GM18517 (cell line): ENCODE results near the gene PNMA6A.
"Not testable (repeated sequence)": the region's sequence is repeated elsewhere in the genome, so short reads cannot be mapped to it uniquely, and the experiment has no call there.

ENCODE experiments used
- ATAC-seq: cut with Tn5 transposase; IDR thresholded peaks from one replicate; pipeline ENCODE4 v1.9.1; 2021; ENCODE audit warnings: mild to moderate bottlenecking, moderate library complexity; ENCODE audit not compliant: unreplicated experiment

The PNMA6A gene

DNA sequence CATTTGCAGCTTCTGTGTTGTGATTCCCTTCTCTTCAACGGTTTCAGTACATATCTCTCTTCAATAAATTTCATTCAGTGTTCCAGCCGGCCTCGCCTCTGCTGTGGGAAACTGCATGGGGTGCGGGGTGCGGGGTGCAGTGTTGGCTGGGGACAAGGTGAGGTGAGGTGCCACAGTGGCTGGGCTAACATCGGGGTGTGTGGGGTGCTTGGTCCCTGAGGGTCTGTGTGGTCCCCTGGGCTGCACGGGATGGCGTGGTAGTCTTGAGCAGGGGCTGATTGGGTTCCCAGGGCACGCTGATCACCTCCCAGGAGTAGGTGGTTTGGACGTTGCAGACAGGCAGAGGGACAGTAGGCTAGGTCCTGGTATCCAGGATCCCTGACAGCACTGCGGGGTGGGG, 2.7 kb downstream of the PNMA6A start:
- ATAC-seq = no peak

DNA sequence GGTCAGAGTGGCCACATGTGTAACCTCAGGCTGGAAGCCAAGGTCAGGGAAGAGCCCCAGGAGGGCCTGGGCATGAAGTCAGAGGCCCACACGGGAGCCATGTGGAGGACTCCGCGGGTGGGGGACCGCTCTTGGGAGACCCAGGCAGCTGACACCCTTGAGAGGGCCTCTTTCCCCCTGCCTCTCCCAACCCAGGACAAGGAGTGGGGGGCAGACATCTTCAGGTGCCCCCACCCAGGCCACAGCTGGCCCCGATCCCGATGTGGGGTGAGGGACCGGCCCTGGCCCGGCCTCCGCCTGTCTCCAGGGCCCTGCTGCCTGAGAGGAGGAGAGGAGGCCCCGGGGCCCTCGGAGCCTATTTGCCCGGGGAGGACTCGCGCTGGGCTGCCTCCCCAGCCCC, 3.1 kb downstream of the PNMA6A start:
- no peak for ATAC-seq

- not testable (repeated sequence) for ATAC-seq
Measured at GRCh38 chrX:153077437-153078135, 5.3 kb downstream of the PNMA6A start.

GRCh38 chrX:153083238-153083923, 11.1 kb downstream of the PNMA6A start:
- not testable (repeated sequence) for ATAC-seq

- ATAC-seq = no peak
Measured at GRCh38 chrX:153102418-153102817, 30.2 kb downstream of the PNMA6A start.

DNA sequence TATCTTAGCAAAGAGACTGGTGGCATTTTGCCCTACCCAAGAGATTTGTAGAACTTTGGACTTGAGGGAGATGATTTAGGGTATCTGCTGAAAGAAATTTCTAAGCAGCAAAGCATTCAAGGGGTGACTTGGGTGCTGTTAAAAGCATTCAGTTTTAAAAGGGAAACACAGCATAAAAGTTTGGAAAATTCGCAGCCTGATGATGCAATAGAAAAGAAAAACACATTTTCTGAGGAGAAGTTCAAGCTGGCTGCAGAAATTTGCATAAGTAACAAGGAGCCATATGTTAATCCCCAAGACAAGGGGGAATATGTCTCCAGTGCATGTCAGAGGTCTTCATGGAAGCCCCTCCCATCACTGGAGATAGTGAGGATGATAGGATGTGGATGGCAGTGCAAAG, 32.7 kb downstream of the PNMA6A start:
- ATAC-seq = not testable (repeated sequence)

DNA sequence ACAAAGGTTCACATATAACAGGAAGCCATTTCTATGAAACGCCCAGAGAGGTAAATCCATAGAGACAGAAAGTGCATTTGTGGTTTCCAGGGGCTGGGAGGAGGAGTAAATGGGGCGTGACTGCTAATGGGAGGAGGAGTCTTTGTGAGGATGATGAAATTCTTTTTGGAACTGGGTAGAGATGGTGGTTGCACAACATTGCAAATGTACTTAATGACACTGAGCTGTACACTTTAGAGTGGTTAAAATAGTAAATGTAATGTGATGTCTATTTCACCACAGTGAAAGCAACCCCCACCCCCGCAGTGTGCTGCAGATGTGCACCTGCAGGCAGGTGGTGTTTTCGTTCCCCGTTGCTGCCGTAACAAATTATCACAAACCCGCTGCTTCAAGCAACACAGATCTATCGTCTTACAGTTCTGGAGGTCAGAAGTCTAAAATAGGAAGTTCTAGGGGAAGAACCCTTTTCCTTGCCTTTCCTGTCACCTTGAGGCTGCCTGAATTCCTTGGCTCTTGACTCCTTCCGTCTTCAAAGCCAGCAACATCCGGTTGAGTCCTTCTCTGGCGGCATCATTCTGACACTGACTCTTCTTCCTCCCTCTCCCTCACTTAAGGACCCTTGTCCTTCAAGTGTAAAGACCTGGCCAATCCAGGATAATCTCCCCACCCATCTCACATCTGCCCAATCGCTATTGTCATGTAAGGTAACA, 34.0 kb downstream of the PNMA6A start:
- ATAC-seq = not testable (repeated sequence)

GRCh38 chrX:153110735-153111134, 38.5 kb downstream of the PNMA6A start:
- not testable (repeated sequence) for ATAC-seq

DNA sequence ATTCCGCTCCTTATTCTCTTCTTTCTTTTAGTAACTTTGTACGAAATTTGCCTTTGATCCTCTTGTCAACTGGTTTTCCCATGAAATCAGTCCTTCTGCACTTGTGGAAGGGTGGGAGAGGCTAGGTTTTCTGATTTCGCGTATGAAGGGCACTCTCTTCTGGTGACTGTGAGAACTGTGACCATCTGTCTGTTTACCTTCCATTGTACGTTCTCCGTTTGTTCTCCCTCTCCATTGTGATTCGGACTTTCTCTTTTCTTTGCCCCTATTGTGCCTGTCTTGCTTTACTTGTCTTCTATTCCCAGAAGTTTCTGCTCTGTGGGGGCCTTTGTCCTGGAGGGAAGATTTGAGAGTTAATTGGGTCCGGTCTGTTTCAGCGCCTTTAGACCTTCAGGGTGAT, 41.6 kb downstream of the PNMA6A start:
- not testable (repeated sequence) for ATAC-seq

DNA sequence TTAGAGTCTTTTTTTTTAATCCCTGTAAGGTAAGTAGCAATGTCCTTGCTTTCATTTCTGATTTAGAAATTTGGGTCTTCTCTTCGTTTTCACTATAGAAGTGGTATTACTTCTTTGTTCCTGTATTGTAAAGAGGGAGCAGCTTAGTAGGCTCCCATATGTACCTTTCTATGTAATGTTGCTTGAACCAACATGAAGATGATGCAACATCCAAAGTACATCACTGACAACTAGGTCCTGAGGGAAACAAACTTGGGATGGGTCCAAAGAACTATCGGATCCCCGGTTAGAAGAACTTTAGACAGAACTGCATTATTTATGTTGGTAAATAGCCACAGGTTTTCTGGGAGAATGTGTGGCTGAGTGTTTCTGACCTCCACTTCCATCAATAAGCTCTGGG, 45.5 kb downstream of the PNMA6A start:
- ATAC-seq = not testable (repeated sequence)

DNA sequence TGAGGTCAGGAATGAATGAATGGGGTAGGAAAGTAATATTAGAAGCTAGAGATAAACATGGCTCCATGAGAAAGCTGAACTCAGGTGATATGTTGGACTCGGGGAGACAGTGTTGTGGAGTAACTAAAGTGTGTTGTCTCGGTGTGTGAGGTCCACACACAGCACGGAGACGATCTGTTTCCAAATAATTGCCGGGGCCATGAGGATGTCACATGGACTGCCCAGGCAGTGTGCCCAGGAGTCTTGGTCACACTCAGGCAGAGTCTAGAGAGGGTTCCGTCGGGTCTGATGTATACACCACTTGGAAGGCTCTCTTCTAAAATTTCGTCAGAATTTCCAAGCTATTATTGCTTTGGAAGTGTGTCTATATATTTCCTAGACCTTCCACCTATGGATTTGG, 48.0 kb downstream of the PNMA6A start:
- not testable (repeated sequence) for ATAC-seq

GRCh38 chrX:153123468-153123867, 51.2 kb downstream of the PNMA6A start:
- not testable (repeated sequence) for ATAC-seq
